ENCODE results near the gene STOX1.
"Not testable (repeated sequence)": the region's sequence is repeated elsewhere in the genome, so short reads cannot be mapped to it uniquely, and the experiment has no call there.

DNA sequence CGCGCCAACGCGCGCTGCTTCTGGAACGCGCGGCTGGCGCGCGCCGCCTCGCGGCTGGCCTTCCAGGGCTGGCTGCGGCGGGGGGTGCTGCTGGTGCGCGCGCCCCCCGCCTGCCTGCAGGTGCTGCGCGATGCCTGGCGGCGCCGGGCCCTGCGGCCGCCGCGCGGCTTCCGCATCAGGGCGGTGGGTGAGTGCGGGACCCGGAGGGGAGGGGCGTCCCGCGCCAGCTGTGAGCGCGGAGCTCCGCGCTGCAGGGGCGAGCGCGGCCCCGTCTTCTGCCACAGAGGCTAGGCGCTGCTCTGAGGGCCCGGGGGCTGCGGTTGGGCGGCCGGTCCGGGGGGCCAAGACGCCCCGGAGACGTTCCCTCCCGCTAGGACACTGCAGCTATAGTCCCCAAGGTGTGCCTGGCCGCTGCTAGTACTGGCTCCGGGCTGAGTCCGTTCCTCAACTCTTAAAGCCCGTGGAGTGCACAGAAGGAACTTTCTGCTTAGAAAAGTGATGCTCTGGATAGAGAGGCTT, 811 bp downstream of the STOX1 start:
- TF ChIP-seq, protein P1, sequence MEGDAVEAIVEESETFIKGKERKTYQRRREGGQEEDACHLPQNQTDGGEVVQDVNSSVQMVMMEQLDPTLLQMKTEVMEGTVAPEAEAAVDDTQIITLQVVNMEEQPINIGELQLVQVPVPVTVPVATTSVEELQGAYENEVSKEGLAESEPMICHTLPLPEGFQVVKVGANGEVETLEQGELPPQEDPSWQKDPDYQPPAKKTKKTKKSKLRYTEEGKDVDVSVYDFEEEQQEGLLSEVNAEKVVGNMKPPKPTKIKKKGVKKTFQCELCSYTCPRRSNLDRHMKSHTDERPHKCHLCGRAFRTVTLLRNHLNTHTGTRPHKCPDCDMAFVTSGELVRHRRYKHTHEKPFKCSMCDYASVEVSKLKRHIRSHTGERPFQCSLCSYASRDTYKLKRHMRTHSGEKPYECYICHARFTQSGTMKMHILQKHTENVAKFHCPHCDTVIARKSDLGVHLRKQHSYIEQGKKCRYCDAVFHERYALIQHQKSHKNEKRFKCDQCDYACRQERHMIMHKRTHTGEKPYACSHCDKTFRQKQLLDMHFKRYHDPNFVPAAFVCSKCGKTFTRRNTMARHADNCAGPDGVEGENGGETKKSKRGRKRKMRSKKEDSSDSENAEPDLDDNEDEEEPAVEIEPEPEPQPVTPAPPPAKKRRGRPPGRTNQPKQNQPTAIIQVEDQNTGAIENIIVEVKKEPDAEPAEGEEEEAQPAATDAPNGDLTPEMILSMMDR (conservative IDR thresholded peaks at IDR 0.05; ENCODE audit: low read depth, low read length): not testable (repeated sequence)
- not testable (repeated sequence) for TF ChIP-seq EZH2 (IDR thresholded peaks at IDR 0.05; ENCODE audit: low read length, unreplicated experiment)

Measured in PC-3 (cell line).